DND-41 (cell line): Measurements from ENCODE around the gene HDAC4.

Experiments used
- ATAC-seq: fragments of 200-7000 bp; cut with Tn5 transposase; 3 replicates; pipeline ENCODE4 v1.9.1; 2021; ENCODE audit warnings: low read depth; ENCODE audit not compliant: insufficient read depth
- DNase-seq: peaks from one replicate; pipeline ENCODE4 v3.0.0-alpha.2; 2020
- H2AFZ ChIP-seq: 2 replicates; pipeline ENCODE4 v1.6.0; 2012; ENCODE audit warnings: low read depth, low read length
- H3K27ac ChIP-seq: 2 replicates; pipeline ENCODE4 v1.5.1; 2012; ENCODE audit warnings: low read length, inconsistent platforms
- H3K27me3 ChIP-seq: fragments of 200-600 bp; sonication (generic); 2 replicates; pipeline ENCODE4 v1.6.0; 2012; ENCODE audit warnings: low read length, mild to moderate bottlenecking, inconsistent platforms; ENCODE audit not compliant: insufficient read depth, poor library complexity
- H3K36me3 ChIP-seq: 2 replicates; pipeline ENCODE4 v1.5.1; 2012; ENCODE audit warnings: low read length, inconsistent platforms; ENCODE audit not compliant: insufficient read depth
- H3K4me1 ChIP-seq: 2 replicates; pipeline ENCODE4 v1.5.1; 2012; ENCODE audit warnings: mild to moderate bottlenecking, low read length; ENCODE audit not compliant: insufficient read depth
- H3K4me2 ChIP-seq: 2 replicates; pipeline ENCODE4 v1.6.0; 2012; ENCODE audit warnings: mild to moderate bottlenecking, moderate library complexity, low read length, inconsistent platforms; ENCODE audit not compliant: insufficient read depth
- H3K4me3 ChIP-seq, 2 experiments: fragments of 200-600 bp in 1 of 2; shearing (Covaris generic) in 1 of 2; 2 replicates each; pipeline ENCODE4 v1.5.1; 2012 to 2016; ENCODE audit warnings: inconsistent platforms in 2 of 2, low read length in 2 of 2, mild to moderate bottlenecking in 2 of 2, low read depth in 1 of 2, moderate library complexity in 1 of 2
- H3K79me2 ChIP-seq: 2 replicates; pipeline ENCODE4 v1.6.0; 2012; ENCODE audit warnings: low read length, inconsistent platforms; ENCODE audit not compliant: insufficient read depth
- H3K9ac ChIP-seq: 2 replicates; pipeline ENCODE4 v1.6.0; 2012; ENCODE audit warnings: low read depth, mild to moderate bottlenecking, inconsistent platforms, low read length, moderate library complexity
- H3K9me3 ChIP-seq: 2 replicates; pipeline ENCODE4 v1.5.1; 2012; ENCODE audit warnings: low read length, moderate library complexity, mild to moderate bottlenecking, inconsistent platforms; ENCODE audit not compliant: insufficient read depth, severe bottlenecking
- H4K20me1 ChIP-seq: 2 replicates; pipeline ENCODE4 v1.6.0; 2012; ENCODE audit warnings: low read length; ENCODE audit not compliant: insufficient read depth
- EZH2 ChIP-seq: IDR thresholded peaks from 3 replicates; pipeline ENCODE4 v1.6.1; 2012; ENCODE audit warnings: borderline replicate concordance, low read depth, mild to moderate bottlenecking, moderate library complexity, low read length, inconsistent platforms; ENCODE audit not compliant: severe bottlenecking
- TF ChIP-seq, protein P1 (sequence below): IDR thresholded peaks from 2 replicates; pipeline ENCODE4 v1.5.1; 2012; ENCODE audit warnings: borderline replicate concordance, low read length, moderate library complexity, mild to moderate bottlenecking; ENCODE audit not compliant: poor library complexity, severe bottlenecking; ENCODE audit errors: extremely low read depth

HDAC4 gene

GRCh38 chr2:239193401-239193811 is 207.4 kb downstream of the HDAC4 start:
- TF ChIP-seq EZH2 = no peak
- TF ChIP-seq, protein P1, sequence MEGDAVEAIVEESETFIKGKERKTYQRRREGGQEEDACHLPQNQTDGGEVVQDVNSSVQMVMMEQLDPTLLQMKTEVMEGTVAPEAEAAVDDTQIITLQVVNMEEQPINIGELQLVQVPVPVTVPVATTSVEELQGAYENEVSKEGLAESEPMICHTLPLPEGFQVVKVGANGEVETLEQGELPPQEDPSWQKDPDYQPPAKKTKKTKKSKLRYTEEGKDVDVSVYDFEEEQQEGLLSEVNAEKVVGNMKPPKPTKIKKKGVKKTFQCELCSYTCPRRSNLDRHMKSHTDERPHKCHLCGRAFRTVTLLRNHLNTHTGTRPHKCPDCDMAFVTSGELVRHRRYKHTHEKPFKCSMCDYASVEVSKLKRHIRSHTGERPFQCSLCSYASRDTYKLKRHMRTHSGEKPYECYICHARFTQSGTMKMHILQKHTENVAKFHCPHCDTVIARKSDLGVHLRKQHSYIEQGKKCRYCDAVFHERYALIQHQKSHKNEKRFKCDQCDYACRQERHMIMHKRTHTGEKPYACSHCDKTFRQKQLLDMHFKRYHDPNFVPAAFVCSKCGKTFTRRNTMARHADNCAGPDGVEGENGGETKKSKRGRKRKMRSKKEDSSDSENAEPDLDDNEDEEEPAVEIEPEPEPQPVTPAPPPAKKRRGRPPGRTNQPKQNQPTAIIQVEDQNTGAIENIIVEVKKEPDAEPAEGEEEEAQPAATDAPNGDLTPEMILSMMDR = no peak
- H3K4me3 ChIP-seq = no peak overlapping the region

GRCh38 chr2:239192975-239193374 is 207.8 kb downstream of the HDAC4 start:
- H3K27me3 ChIP-seq = no peaks in the 10 kb centered on the region
- peaks cover 95% of the 10 kb centered on the region for H4K20me1 ChIP-seq
- H3K27ac ChIP-seq = no peak overlapping the region
- DNase-seq (no peak), ATAC-seq (no peak)
- H3K36me3 ChIP-seq = peaks cover 100% of the 10 kb centered on the region
- no peak for TF ChIP-seq EZH2
- TF ChIP-seq, protein P1 = no peak
- no peak overlapping the region for H3K4me3 ChIP-seq
- H3K79me2 ChIP-seq = peaks cover 100% of the 10 kb centered on the region
- H3K9me3 ChIP-seq = no peaks in the 10 kb centered on the region
- no peak overlapping the region for H3K9ac ChIP-seq
- H3K4me2 ChIP-seq = no peak overlapping the region
- H3K4me1 ChIP-seq = no peaks in the 10 kb centered on the region
- H2AFZ ChIP-seq = no peak overlapping the region

More at GRCh38 chr2:239193401-239193811, 207.4 kb downstream of the HDAC4 start:
- H3K27me3 ChIP-seq = no peaks in the 10 kb centered on the region
- no peak overlapping the region for H3K4me2 ChIP-seq
- DNase-seq (no peak), ATAC-seq (no peak)
- H3K27ac ChIP-seq = no peak overlapping the region
- H3K9ac ChIP-seq = no peak overlapping the region
- H3K4me1 ChIP-seq = no peaks in the 10 kb centered on the region
- H2AFZ ChIP-seq = no peak overlapping the region
- peaks cover 95% of the 10 kb centered on the region for H4K20me1 ChIP-seq
- peaks cover 100% of the 10 kb centered on the region for H3K79me2 ChIP-seq
- H3K9me3 ChIP-seq = no peaks in the 10 kb centered on the region
- H3K36me3 ChIP-seq = peaks cover 100% of the 10 kb centered on the region

- no peak overlapping the region for H3K4me3 ChIP-seq
- H3K9me3 ChIP-seq = no peaks in the 10 kb centered on the region
- DNase-seq (no peak), ATAC-seq (no peak)
- no peaks in the 10 kb centered on the region for H3K27me3 ChIP-seq
- peaks cover 95% of the 10 kb centered on the region for H4K20me1 ChIP-seq
- H3K79me2 ChIP-seq = peaks cover 100% of the 10 kb centered on the region
- no peak overlapping the region for H3K27ac ChIP-seq
- TF ChIP-seq, protein P1 = no peak
- peaks cover 100% of the 10 kb centered on the region for H3K36me3 ChIP-seq
- no peaks in the 10 kb centered on the region for H3K4me1 ChIP-seq
- H3K4me2 ChIP-seq = no peak overlapping the region
- no peak overlapping the region for H3K9ac ChIP-seq
- no peak overlapping the region for H2AFZ ChIP-seq
Measured at GRCh38 chr2:239192456-239192855, 208.4 kb downstream of the HDAC4 start.
